Measurements from ENCODE around the gene TMEM115.

The TMEM115 gene

GRCh38 chr3:50347187-50347813 lies 12.0 kb downstream of the TMEM115 start:
- no peak for DNase-seq (ENCODE audit: low read depth)
- peak; percentile 72 for TF ChIP-seq CTCF (IDR thresholded peaks at IDR 0.05; ENCODE audit: control insufficient read depth, insufficient read depth, low read depth, low read length, missing control alignments)
- no peak overlapping the region for H3K4me3 ChIP-seq (ENCODE audit: control insufficient read depth, low read depth, low read length)

- peak within 1 kb of the TSS; percentile 55 for H3K4me3 ChIP-seq (ENCODE audit: control insufficient read depth, low read depth, low read length)
- no peak for DNase-seq (ENCODE audit: low read depth)
- no peak for TF ChIP-seq CTCF (IDR thresholded peaks at IDR 0.05; ENCODE audit: control insufficient read depth, insufficient read depth, low read depth, low read length, missing control alignments)
These were observed 13.6 kb downstream of the TMEM115 start, which contains the start of gene ZMYND10 for GRCh38 chr3:50345586-50346234. TSS of gene ZMYND10 (minus strand) at chr3:50345732. CDS start at chr3:50345579, 153 bp downstream.

GRCh38 chr3:50345008-50345407 lies 14.3 kb downstream of the TMEM115 start:
- H3K4me3 ChIP-seq (ENCODE audit: control insufficient read depth, low read depth, low read length): peak overlapping the region; percentile 55
- no peak for TF ChIP-seq CTCF (IDR thresholded peaks at IDR 0.05; ENCODE audit: control insufficient read depth, insufficient read depth, low read depth, low read length, missing control alignments)
- no peak for DNase-seq (ENCODE audit: low read depth)

- DNase-seq (ENCODE audit: low read depth): no peak
- TF ChIP-seq CTCF (IDR thresholded peaks at IDR 0.05; ENCODE audit: control insufficient read depth, insufficient read depth, low read depth, low read length, missing control alignments): no peak
- no peak overlapping the region for H3K4me3 ChIP-seq (ENCODE audit: control insufficient read depth, low read depth, low read length)
These were observed 16.3 kb downstream of the TMEM115 start for GRCh38 chr3:50342813-50343633.

GRCh38 chr3:50341996-50342650 lies 17.2 kb downstream of the TMEM115 start:
- no peak overlapping the region for H3K4me3 ChIP-seq (ENCODE audit: control insufficient read depth, low read depth, low read length)
- TF ChIP-seq CTCF (IDR thresholded peaks at IDR 0.05; ENCODE audit: control insufficient read depth, insufficient read depth, low read depth, low read length, missing control alignments): no peak
- no peak for DNase-seq (ENCODE audit: low read depth)

- H3K4me3 ChIP-seq (ENCODE audit: control insufficient read depth, low read depth, low read length): peak overlapping the region; percentile 61
- DNase-seq (ENCODE audit: low read depth): no peak
These were observed 17.8 kb downstream of the TMEM115 start for GRCh38 chr3:50341537-50341936.

More at GRCh38 chr3:50341537-50341936, 17.8 kb downstream of the TMEM115 start:
- no peak for TF ChIP-seq CTCF (IDR thresholded peaks at IDR 0.05; ENCODE audit: control insufficient read depth, insufficient read depth, low read depth, low read length, missing control alignments)
